Choroid plexus epithelial cell (primary cell): ENCODE results near the gene ZFP1.
A peak's percentile ranks its signal among the peaks of the same experiment; 100 is the strongest.

ENCODE experiments used
- DNase-seq: peaks from one replicate; pipeline ENCODE4 v3.0.0-alpha.2; 2010; ENCODE audit warnings: low read depth
- H3K4me3 ChIP-seq: 2 replicates; pipeline ENCODE4 v1.5.1; 2011; ENCODE audit warnings: low read depth, mild to moderate bottlenecking, control low read depth, low read length, moderate library complexity
- CTCF ChIP-seq: conservative IDR thresholded peaks from 2 replicates; pipeline ENCODE4 v1.5.1; 2011; ENCODE audit warnings: low read depth, mild to moderate bottlenecking, control low read depth, inconsistent platforms, low read length, moderate library complexity

ZFP1 gene

GRCh38 chr16:75138636-75139035 is 9.7 kb upstream of the ZFP1 start:
- DNase-seq, result peak; percentile 89
- TF ChIP-seq CTCF, result peak; percentile 10
- H3K4me3 ChIP-seq, result no peak overlapping the region

- no peak for TF ChIP-seq CTCF
- no peak for DNase-seq
- no peak overlapping the region for H3K4me3 ChIP-seq
Measured at GRCh38 chr16:75139498-75139897, 8.8 kb upstream of the ZFP1 start.

GRCh38 chr16:75143941-75144340 is 4.4 kb upstream of the ZFP1 start:
- DNase-seq, result no peak
- H3K4me3 ChIP-seq, result no peak overlapping the region
- no peak for TF ChIP-seq CTCF

- H3K4me3 ChIP-seq, result peak overlapping the region; percentile 100
- DNase-seq, result no peak
- TF ChIP-seq CTCF, result no peak
Measured at GRCh38 chr16:75147968-75148310, 385 bp upstream of the ZFP1 start.

GRCh38 chr16:75151798-75152197 is 3.5 kb downstream of the ZFP1 start:
- no peak for DNase-seq
- H3K4me3 ChIP-seq, result no peak overlapping the region
- TF ChIP-seq CTCF, result no peak

- no peak overlapping the region for H3K4me3 ChIP-seq
- DNase-seq, result no peak
- TF ChIP-seq CTCF, result no peak
Measured at GRCh38 chr16:75152635-75153034, 4.3 kb downstream of the ZFP1 start.

- no peak for DNase-seq
- TF ChIP-seq CTCF, result no peak
- no peak overlapping the region for H3K4me3 ChIP-seq
Measured at GRCh38 chr16:75160386-75160785, 12.1 kb downstream of the ZFP1 start.
